ENCODE data around the gene PTGER2. TPM values are rescaled to one million over a fixed set of nuclear protein-coding genes. Genes with fewer than 3 reads are reported as not detected.

PTGER2 gene
- total and polyA plus RNA-seq, 8 donors = 3.4 to 19.2 (median 5.6) TPM

DNA sequence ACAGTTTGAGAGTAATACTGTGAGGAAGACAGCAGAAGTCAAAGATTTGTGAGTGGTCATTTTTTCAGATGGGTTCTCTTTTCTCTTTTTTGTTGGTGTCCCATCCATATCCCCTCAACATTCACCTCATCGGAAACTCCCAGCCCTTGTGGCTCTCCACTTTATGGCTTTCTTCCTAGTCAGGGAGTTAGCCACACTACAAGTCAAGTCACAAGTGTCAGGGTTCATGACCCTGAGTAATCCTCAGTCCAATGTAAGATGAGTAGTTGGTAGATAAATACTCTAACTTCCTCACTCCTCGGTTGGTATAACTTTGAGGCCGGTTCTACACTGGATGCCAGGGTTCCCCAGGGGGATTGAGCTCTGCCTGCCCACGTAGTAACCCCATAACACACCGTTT lies 41.4 kb downstream of the PTGER2 start:
- Histone ChIP-seq H3K9me3 (no peaks in the 10 kb centered on the region), H3K4me1 (peaks cover 19 to 26% of the 10 kb centered on the region in 2 donors), H3K36me3 (no peaks in the 10 kb centered on the region), H3K27me3 (peaks cover 0 to 39% of the 10 kb centered on the region in 2 donors), H3K27ac (peak overlapping the region in 1 of 2 donors; percentile 30), H3K4me3 (no peak overlapping the region)
- ATAC-seq (no peak), DNase-seq (no peak)
- TF ChIP-seq, protein P1, sequence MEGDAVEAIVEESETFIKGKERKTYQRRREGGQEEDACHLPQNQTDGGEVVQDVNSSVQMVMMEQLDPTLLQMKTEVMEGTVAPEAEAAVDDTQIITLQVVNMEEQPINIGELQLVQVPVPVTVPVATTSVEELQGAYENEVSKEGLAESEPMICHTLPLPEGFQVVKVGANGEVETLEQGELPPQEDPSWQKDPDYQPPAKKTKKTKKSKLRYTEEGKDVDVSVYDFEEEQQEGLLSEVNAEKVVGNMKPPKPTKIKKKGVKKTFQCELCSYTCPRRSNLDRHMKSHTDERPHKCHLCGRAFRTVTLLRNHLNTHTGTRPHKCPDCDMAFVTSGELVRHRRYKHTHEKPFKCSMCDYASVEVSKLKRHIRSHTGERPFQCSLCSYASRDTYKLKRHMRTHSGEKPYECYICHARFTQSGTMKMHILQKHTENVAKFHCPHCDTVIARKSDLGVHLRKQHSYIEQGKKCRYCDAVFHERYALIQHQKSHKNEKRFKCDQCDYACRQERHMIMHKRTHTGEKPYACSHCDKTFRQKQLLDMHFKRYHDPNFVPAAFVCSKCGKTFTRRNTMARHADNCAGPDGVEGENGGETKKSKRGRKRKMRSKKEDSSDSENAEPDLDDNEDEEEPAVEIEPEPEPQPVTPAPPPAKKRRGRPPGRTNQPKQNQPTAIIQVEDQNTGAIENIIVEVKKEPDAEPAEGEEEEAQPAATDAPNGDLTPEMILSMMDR (IDR thresholded peaks at IDR 0.05) = no peak
- intact Hi-C loops (cut with DNase I) = no loop called here

GRCh38 chr14:52356025-52356424 lies 41.9 kb downstream of the PTGER2 start:
- Histone ChIP-seq H3K4me1 (peaks cover 19 to 23% of the 10 kb centered on the region in 2 donors), H3K4me3 (no peak overlapping the region), H3K27ac (no peak overlapping the region), H3K36me3 (no peaks in the 10 kb centered on the region), H3K9me3 (no peaks in the 10 kb centered on the region), H3K27me3 (peaks cover 0 to 44% of the 10 kb centered on the region in 2 donors)
- intact Hi-C loops (cut with DNase I) = no loop called here
- DNase-seq = no peak
- TF ChIP-seq, protein P1 (IDR thresholded peaks at IDR 0.05) = no peak
- ATAC-seq = no peak

DNA sequence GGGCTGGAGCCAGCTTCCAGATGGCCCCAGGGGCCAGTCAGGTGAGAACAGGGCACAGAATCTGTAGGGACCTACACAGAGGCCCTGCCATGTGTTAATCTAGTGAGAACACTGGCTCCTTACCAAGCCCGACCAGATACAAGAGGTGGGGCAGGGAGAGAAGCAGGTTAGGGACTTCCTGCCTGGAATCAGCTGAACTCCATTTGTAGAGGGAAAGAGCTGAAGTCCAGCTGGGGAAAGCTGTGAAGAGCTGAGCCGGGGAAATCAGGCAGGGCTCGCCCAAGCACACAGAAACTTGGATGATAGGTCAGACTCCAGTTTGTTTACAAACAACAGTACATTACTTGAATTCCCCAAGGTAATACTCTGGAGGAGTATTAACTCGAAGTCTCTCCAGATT lies 46.7 kb downstream of the PTGER2 start:
- peaks cover 0 to 21% of the 10 kb centered on the region in 2 donors for H3K27me3 ChIP-seq
- intact Hi-C loops (cut with DNase I) = no loop called here
- no peaks in the 10 kb centered on the region for H3K36me3 ChIP-seq
- H3K4me3 ChIP-seq = no peak overlapping the region
- TF ChIP-seq, protein P1 (IDR thresholded peaks at IDR 0.05) = no peak
- peaks cover 6 to 9% of the 10 kb centered on the region in 2 donors for H3K4me1 ChIP-seq
- DNase-seq = peak in 2 of 4 donors; percentile 42 to 71
- ATAC-seq = peak; percentile 37
- no peak overlapping the region for H3K27ac ChIP-seq
- no peaks in the 10 kb centered on the region for H3K9me3 ChIP-seq

DNA sequence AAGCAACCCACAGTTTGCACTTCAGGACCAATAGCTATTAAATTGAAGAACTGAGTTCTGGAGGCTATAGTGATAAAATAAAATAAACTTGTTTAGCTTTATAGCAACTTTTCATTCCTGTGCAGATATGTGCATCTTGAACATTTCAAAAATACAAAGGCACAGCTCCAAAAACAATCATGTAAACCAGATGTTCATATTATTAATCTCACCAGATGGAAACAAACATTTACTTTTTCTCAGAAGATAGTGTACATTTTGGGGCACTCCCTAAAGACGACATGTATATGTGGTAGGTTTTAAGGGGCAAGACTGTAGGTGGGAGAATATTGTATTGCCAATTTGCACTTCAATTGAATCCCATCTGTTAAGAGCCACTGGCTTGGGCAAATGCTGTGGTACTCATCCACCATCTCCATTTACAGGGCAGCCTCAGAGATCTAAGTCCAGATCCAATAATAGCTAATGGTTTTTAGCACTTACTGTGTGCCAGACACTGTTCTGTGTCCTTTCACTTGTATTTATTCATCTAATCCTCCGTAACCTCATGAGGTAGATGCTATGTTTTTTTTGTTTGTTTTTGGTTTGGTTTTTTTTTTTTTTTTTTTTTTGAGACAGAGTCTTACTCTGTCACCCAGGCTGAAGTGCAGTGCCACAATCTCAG lies 49.1 kb downstream of the PTGER2 start:
- peaks cover 6 to 9% of the 10 kb centered on the region in 2 donors for H3K4me1 ChIP-seq
- peaks cover 0 to 16% of the 10 kb centered on the region in 2 donors for H3K27me3 ChIP-seq
- DNase-seq = peak in 2 of 4 donors; percentile 60 to 67
- peak overlapping the region; percentile 37 to 71 for H3K27ac ChIP-seq
- no peak for ATAC-seq
- intact Hi-C loops (cut with DNase I) = no loop called here
- no peak overlapping the region for H3K4me3 ChIP-seq
- no peaks in the 10 kb centered on the region for H3K9me3 ChIP-seq
- no peaks in the 10 kb centered on the region for H3K36me3 ChIP-seq
- TF ChIP-seq, protein P1 (IDR thresholded peaks at IDR 0.05) = no peak

DNA sequence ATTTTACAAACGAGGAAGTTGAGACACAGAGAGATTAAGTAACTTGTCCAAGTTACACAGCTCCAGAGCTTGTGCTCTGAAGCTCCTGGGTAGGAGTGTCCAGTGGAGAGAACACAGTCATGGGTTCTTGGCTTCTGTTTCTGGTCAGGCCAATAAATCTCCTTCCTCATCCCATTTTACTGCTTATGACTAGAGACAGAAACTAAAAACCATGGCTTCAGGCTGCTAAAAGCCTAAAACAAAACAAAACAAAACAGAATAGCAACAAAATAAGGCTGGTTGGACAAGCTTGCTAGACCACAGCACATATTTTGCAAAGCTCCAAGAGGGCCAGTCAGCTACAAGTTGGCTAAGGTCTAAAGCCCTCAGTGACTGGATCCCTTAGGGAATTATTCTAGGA lies 49.8 kb downstream of the PTGER2 start:
- intact Hi-C loops (cut with DNase I) = no loop called here
- TF ChIP-seq, protein P1 (IDR thresholded peaks at IDR 0.05) = no peak
- Histone ChIP-seq H3K27ac (peak overlapping the region; percentile 37 to 71), H3K36me3 (no peaks in the 10 kb centered on the region), H3K4me3 (no peak overlapping the region), H3K9me3 (no peaks in the 10 kb centered on the region), H3K4me1 (peaks cover 6 to 9% of the 10 kb centered on the region in 2 donors), H3K27me3 (peaks cover 0 to 10% of the 10 kb centered on the region in 2 donors)
- peak; percentile 81 for ATAC-seq
- no peak for DNase-seq
